ENCODE results near the gene EIF2AK2. TPM values are rescaled to one million over a fixed set of nuclear protein-coding genes. Genes with fewer than 3 reads are reported as not detected.

EIF2AK2 gene
- total and polyA plus RNA-seq, 4 experiments from 2014 or later = 14.6 to 44.1 (median 30.2) TPM

- Mint-ChIP-seq H3K9me3 (peaks cover 0 to 2% (median 0%) of the 10 kb centered on the region in 8 donors), H3K27ac (no peak overlapping the region), H3K4me3 (no peak overlapping the region), H3K27me3 (no peaks in the 10 kb centered on the region), H3K4me1 (peaks cover 0 to 4% (median 3%) of the 10 kb centered on the region in 4 donors), H3K36me3 (peaks cover 55 to 69% of the 10 kb centered on the region in 2 donors)
- no peak overlapping the region for H3K27ac ChIP-seq (ENCODE audit: low read depth, low read length)
- no peaks in the 10 kb centered on the region for H3K27me3 ChIP-seq (ENCODE audit: insufficient read depth, low read length)
- H3K4me1 ChIP-seq (ENCODE audit: insufficient read depth, low read length) = no peaks in the 10 kb centered on the region
- no peak for DNase-seq
- no peaks in the 10 kb centered on the region for H3K9me3 ChIP-seq (ENCODE audit: control insufficient read depth in 1 of 2, low read length in 2 of 2)
- intact Hi-C loops (cut with micrococcal nuclease) = no loop called here
- CTCF ChIA-PET (ENCODE audit: partially characterized antibody) = no interaction called here
- POLR2A ChIA-PET (ENCODE audit: partially characterized antibody) = no interaction called here
- H3K4me3 ChIP-seq (ENCODE audit: low read length in 2 of 2) = no peak overlapping the region
- H3K36me3 ChIP-seq (ENCODE audit: insufficient read depth, low read length) = peaks cover 20% of the 10 kb centered on the region
Observed at GRCh38 chr2:37125416-37125815, 31.4 kb downstream of the EIF2AK2 start.

- Histone ChIP-seq H3K27ac (ENCODE audit: low read depth, low read length) (no peak overlapping the region), H3K36me3 (ENCODE audit: insufficient read depth, low read length) (peaks cover 25% of the 10 kb centered on the region), H3K27me3 (ENCODE audit: insufficient read depth, low read length) (no peaks in the 10 kb centered on the region), H3K4me3 (ENCODE audit: low read length in 2 of 2) (no peak overlapping the region), H3K9me3 (ENCODE audit: control insufficient read depth in 1 of 2, low read length in 2 of 2) (no peaks in the 10 kb centered on the region), H3K4me1 (ENCODE audit: insufficient read depth, low read length) (no peaks in the 10 kb centered on the region)
- Mint-ChIP-seq H3K27ac (no peak overlapping the region), H3K4me3 (no peak overlapping the region), H3K4me1 (peaks cover 0 to 10% (median 5%) of the 10 kb centered on the region in 4 donors), H3K36me3 (peaks cover 34 to 56% of the 10 kb centered on the region in 2 donors), H3K9me3 (no peaks in the 10 kb centered on the region), H3K27me3 (no peaks in the 10 kb centered on the region)
- intact Hi-C loops (cut with micrococcal nuclease) = no loop called here
- POLR2A ChIA-PET (ENCODE audit: partially characterized antibody) = no interaction called here
- DNase-seq = no peak
- CTCF ChIA-PET (ENCODE audit: partially characterized antibody) = no interaction called here
Observed at GRCh38 chr2:37119157-37119556, 37.6 kb downstream of the EIF2AK2 start.

- intact Hi-C loops (cut with micrococcal nuclease) = no loop called here
- Histone ChIP-seq H3K4me3 (ENCODE audit: low read length in 2 of 2) (no peak overlapping the region), H3K27me3 (ENCODE audit: insufficient read depth, low read length) (no peaks in the 10 kb centered on the region), H3K36me3 (ENCODE audit: insufficient read depth, low read length) (peaks cover 25% of the 10 kb centered on the region), H3K27ac (ENCODE audit: low read depth, low read length) (no peak overlapping the region), H3K9me3 (ENCODE audit: control insufficient read depth in 1 of 2, low read length in 2 of 2) (no peaks in the 10 kb centered on the region), H3K4me1 (ENCODE audit: insufficient read depth, low read length) (no peaks in the 10 kb centered on the region)
- H3K27ac Mint-ChIP-seq = peak overlapping the region in 2 of 7 donors; percentile 7 to 36
- H3K9me3 Mint-ChIP-seq = no peaks in the 10 kb centered on the region
- ChIA-PET CTCF (ENCODE audit: partially characterized antibody) (no interaction called here), POLR2A (ENCODE audit: partially characterized antibody) (no interaction called here)
- H3K36me3 Mint-ChIP-seq = peaks cover 37 to 57% of the 10 kb centered on the region in 2 donors
- no peak for DNase-seq
- H3K27me3 Mint-ChIP-seq = no peaks in the 10 kb centered on the region
- peaks cover 0 to 10% (median 5%) of the 10 kb centered on the region in 4 donors for H3K4me1 Mint-ChIP-seq
- no peak overlapping the region for H3K4me3 Mint-ChIP-seq
Observed at GRCh38 chr2:37117566-37117965, 39.2 kb downstream of the EIF2AK2 start.

- Histone ChIP-seq H3K4me1 (ENCODE audit: insufficient read depth, low read length) (no peaks in the 10 kb centered on the region), H3K36me3 (ENCODE audit: insufficient read depth, low read length) (peaks cover 17% of the 10 kb centered on the region)
- POLR2A ChIA-PET (ENCODE audit: partially characterized antibody) = no interaction called here
Observed at GRCh38 chr2:37111958-37112357, 44.8 kb downstream of the EIF2AK2 start.

GRCh38 chr2:37110306-37111212 lies 46.2 kb downstream of the EIF2AK2 start:
- DNase-seq = no peak
- Mint-ChIP-seq H3K27me3 (no peaks in the 10 kb centered on the region), H3K36me3 (peaks cover 39 to 57% of the 10 kb centered on the region in 2 donors), H3K9me3 (no peaks in the 10 kb centered on the region), H3K27ac (peak overlapping the region in 2 of 7 donors; percentile 43 to 73), H3K4me1 (peaks cover 0 to 1% (median under 1%) of the 10 kb centered on the region in 4 donors), H3K4me3 (no peak overlapping the region)
- Histone ChIP-seq H3K36me3 (ENCODE audit: insufficient read depth, low read length) (peaks cover 20% of the 10 kb centered on the region), H3K27ac (ENCODE audit: low read depth, low read length) (no peak overlapping the region), H3K27me3 (ENCODE audit: insufficient read depth, low read length) (no peaks in the 10 kb centered on the region), H3K4me3 (ENCODE audit: low read length in 2 of 2) (no peak overlapping the region), H3K9me3 (ENCODE audit: control insufficient read depth in 1 of 2, low read length in 2 of 2) (no peaks in the 10 kb centered on the region), H3K4me1 (ENCODE audit: insufficient read depth, low read length) (no peaks in the 10 kb centered on the region)
- ChIA-PET POLR2A (ENCODE audit: partially characterized antibody) (no interaction called here), CTCF (ENCODE audit: partially characterized antibody) (no interaction called here)
- intact Hi-C loops (cut with micrococcal nuclease) = no loop called here

More at GRCh38 chr2:37111958-37112357, 44.8 kb downstream of the EIF2AK2 start:
- H3K9me3 Mint-ChIP-seq = no peaks in the 10 kb centered on the region
- H3K9me3 ChIP-seq (ENCODE audit: control insufficient read depth in 1 of 2, low read length in 2 of 2) = no peaks in the 10 kb centered on the region
- H3K27me3 ChIP-seq (ENCODE audit: insufficient read depth, low read length) = no peaks in the 10 kb centered on the region
- CTCF ChIA-PET (ENCODE audit: partially characterized antibody) = no interaction called here
- no peak for DNase-seq
- no peak overlapping the region for H3K27ac ChIP-seq (ENCODE audit: low read depth, low read length)
- H3K27me3 Mint-ChIP-seq = no peaks in the 10 kb centered on the region
- H3K4me1 Mint-ChIP-seq = peaks cover 0 to 6% (median 4%) of the 10 kb centered on the region in 4 donors
- no peak overlapping the region for H3K4me3 Mint-ChIP-seq
- peaks cover 39 to 62% of the 10 kb centered on the region in 2 donors for H3K36me3 Mint-ChIP-seq
- no peak overlapping the region for H3K4me3 ChIP-seq (ENCODE audit: low read length in 2 of 2)
- H3K27ac Mint-ChIP-seq = peak overlapping the region in 1 of 7 donors; percentile 14
- intact Hi-C loops (cut with micrococcal nuclease) = no loop called here

GRCh38 chr2:37109523-37109922 lies 47.3 kb downstream of the EIF2AK2 start:
- H3K9me3 Mint-ChIP-seq = no peaks in the 10 kb centered on the region
- H3K27me3 Mint-ChIP-seq = no peaks in the 10 kb centered on the region
- intact Hi-C loops (cut with micrococcal nuclease) = no loop called here
- Histone ChIP-seq H3K4me3 (ENCODE audit: low read length in 2 of 2) (no peak overlapping the region), H3K36me3 (ENCODE audit: insufficient read depth, low read length) (peaks cover 20% of the 10 kb centered on the region), H3K9me3 (ENCODE audit: control insufficient read depth in 1 of 2, low read length in 2 of 2) (no peaks in the 10 kb centered on the region), H3K27ac (ENCODE audit: low read depth, low read length) (no peak overlapping the region), H3K4me1 (ENCODE audit: insufficient read depth, low read length) (no peaks in the 10 kb centered on the region), H3K27me3 (ENCODE audit: insufficient read depth, low read length) (no peaks in the 10 kb centered on the region)
- peaks cover 0 to 1% (median under 1%) of the 10 kb centered on the region in 4 donors for H3K4me1 Mint-ChIP-seq
- H3K36me3 Mint-ChIP-seq = peaks cover 48 to 64% of the 10 kb centered on the region in 2 donors
- POLR2A ChIA-PET (ENCODE audit: partially characterized antibody) = no interaction called here
- no peak overlapping the region for H3K4me3 Mint-ChIP-seq
- no peak overlapping the region for H3K27ac Mint-ChIP-seq
- no peak for DNase-seq
- CTCF ChIA-PET (ENCODE audit: partially characterized antibody) = no interaction called here

- intact Hi-C loops (cut with micrococcal nuclease) = no loop called here
- no peak overlapping the region for H3K4me3 ChIP-seq (ENCODE audit: low read length in 2 of 2)
- peaks cover 47 to 65% of the 10 kb centered on the region in 2 donors for H3K36me3 Mint-ChIP-seq
- H3K27me3 ChIP-seq (ENCODE audit: insufficient read depth, low read length) = no peaks in the 10 kb centered on the region
- POLR2A ChIA-PET (ENCODE audit: partially characterized antibody) = no interaction called here
- peak overlapping the region in 2 of 7 donors; percentile 53 to 64 for H3K27ac Mint-ChIP-seq
- no peaks in the 10 kb centered on the region for H3K4me1 ChIP-seq (ENCODE audit: insufficient read depth, low read length)
- H3K9me3 Mint-ChIP-seq = no peaks in the 10 kb centered on the region
- H3K27ac ChIP-seq (ENCODE audit: low read depth, low read length) = no peak overlapping the region
- H3K27me3 Mint-ChIP-seq = no peaks in the 10 kb centered on the region
- no peaks in the 10 kb centered on the region for H3K9me3 ChIP-seq (ENCODE audit: control insufficient read depth in 1 of 2, low read length in 2 of 2)
- no peak overlapping the region for H3K4me3 Mint-ChIP-seq
- no peaks in the 10 kb centered on the region for H3K4me1 Mint-ChIP-seq
- H3K36me3 ChIP-seq (ENCODE audit: insufficient read depth, low read length) = peaks cover 31% of the 10 kb centered on the region
- no peak for DNase-seq
- CTCF ChIA-PET (ENCODE audit: partially characterized antibody) = no interaction called here
Observed at GRCh38 chr2:37105150-37105549, 51.6 kb downstream of the EIF2AK2 start.

Data from CD4-positive, alpha-beta memory T cell (primary cell).